Endothelial cell of umbilical vein (primary cell): ENCODE data around the gene DYRK4. TPM values are rescaled to one million over a fixed set of nuclear protein-coding genes. Genes with fewer than 3 reads are reported as not detected.

Experiments
- BruUV-seq: library from RNA; stranded (reverse); fragments of 400-500 nt; replicated peaks from 2 replicates; lab custom pipeline; 2021; lab: Mats Ljungman, UMichigan
- CTCF ChIA-PET: fragments of 300-600, 350-600 bp; sonication (Branson Sonifier 250); formaldehyde crosslinking; loops from one replicate; lab custom pipeline; 2021; ENCODE audit warnings: antibody characterized with exemption, inconsistent platforms; lab: Charles Lee
- POLR2A ChIA-PET: fragments of 300-600, 350-600 bp; sonication (Branson Sonifier 250); formaldehyde crosslinking; loops from one replicate; lab custom pipeline; 2021; ENCODE audit warnings: antibody characterized with exemption, inconsistent platforms; lab: Charles Lee
- DNase-seq: peaks from one replicate; pipeline ENCODE4 v3.0.0-alpha.2; 2011; ENCODE audit warnings: low read depth, low spot score
- FAIRE-seq: peaks from 2 replicates; lab custom pipeline; 2011; peaks lifted over from hg19 to GRCh38; lab: Jason Lieb, UNC
- H2AFZ ChIP-seq: 2 replicates; pipeline ENCODE4 v1.6.0; 2012; ENCODE audit warnings: low read depth, low read length, control low read depth, inconsistent platforms
- H3K27ac ChIP-seq: 2 replicates; pipeline ENCODE4 v1.5.1; 2011; ENCODE audit warnings: low read depth, mild to moderate bottlenecking, control low read depth, low read length, moderate library complexity; ENCODE audit not compliant: insufficient read depth
- H3K27me3 ChIP-seq, 2 experiments: 2 replicates each; pipeline versions ENCODE4 v1.6.0 to v1.6.1; 2011; ENCODE audit warnings: low read length in 2 of 2, mixed read lengths in 1 of 2; ENCODE audit not compliant: control insufficient read depth in 2 of 2, insufficient read depth in 2 of 2
- H3K36me3 ChIP-seq, 2 experiments: 2 replicates in 1 of 2; 3 replicates in 1 of 2; pipeline ENCODE4 v1.5.1; 2011; ENCODE audit warnings: low read length in 2 of 2, mild to moderate bottlenecking in 1 of 2, moderate library complexity in 1 of 2; ENCODE audit not compliant: control insufficient read depth in 2 of 2, insufficient read depth in 2 of 2; ENCODE audit errors: extremely low read depth in 1 of 2
- H3K4me1 ChIP-seq: 3 replicates; pipeline ENCODE4 v1.5.1; 2011; ENCODE audit warnings: mild to moderate bottlenecking, low read length; ENCODE audit not compliant: control insufficient read depth, insufficient read depth; ENCODE audit errors: extremely low read depth
- H3K4me2 ChIP-seq: 2 replicates; pipeline ENCODE4 v1.6.1; 2011; ENCODE audit warnings: low read length, control low read depth, mixed read lengths; ENCODE audit not compliant: insufficient read depth
- H3K4me3 ChIP-seq, 3 experiments: fragments of 200-600 bp in 1 of 3; sonication (generic), shearing (Covaris generic) in 1 of 3; replicated peaks in 1 of 3; 2 replicates each; pipeline ENCODE4 v1.5.1; 2011 to 2016; ENCODE audit warnings: control low read depth in 3 of 3, low read length in 3 of 3, mild to moderate bottlenecking in 2 of 3, inconsistent platforms in 1 of 3, low read depth in 1 of 3, moderate library complexity in 1 of 3; ENCODE audit not compliant: insufficient read depth in 1 of 3
- H3K79me2 ChIP-seq: 2 replicates; pipeline ENCODE4 v1.6.0; 2012; ENCODE audit warnings: low read length, inconsistent platforms; ENCODE audit not compliant: control insufficient read depth, insufficient read depth
- H3K9ac ChIP-seq: replicated peaks from 2 replicates; pipeline ENCODE3; 2011; ENCODE audit warnings: low read length, control low read depth; ENCODE audit not compliant: insufficient read depth; ENCODE audit errors: extremely low read depth
- H3K9me1 ChIP-seq: replicated peaks from 3 replicates; pipeline ENCODE4 v1.6.0; 2011; ENCODE audit warnings: mild to moderate bottlenecking, low read length; ENCODE audit not compliant: control insufficient read depth, insufficient read depth; ENCODE audit errors: extremely low read depth
- H3K9me3 ChIP-seq: replicated peaks from 2 replicates; pipeline ENCODE4 v1.5.1; 2012; ENCODE audit warnings: low read length, inconsistent platforms; ENCODE audit not compliant: control insufficient read depth, insufficient read depth
- H4K20me1 ChIP-seq: replicated peaks from 2 replicates; pipeline ENCODE3; 2011; ENCODE audit warnings: mild to moderate bottlenecking, low read length; ENCODE audit not compliant: control insufficient read depth, insufficient read depth; ENCODE audit errors: extremely low read depth
- EZH2 ChIP-seq: IDR thresholded peaks from 2 replicates; pipeline ENCODE4 v1.6.1; 2012; ENCODE audit warnings: borderline replicate concordance, low read depth, mild to moderate bottlenecking, moderate library complexity, low read length, inconsistent platforms; ENCODE audit not compliant: severe bottlenecking
- FOS ChIP-seq: IDR thresholded peaks from 2 replicates; pipeline ENCODE4 v1.6.1; 2011; ENCODE audit warnings: mild to moderate bottlenecking, low read length, moderate library complexity, borderline replicate concordance; ENCODE audit not compliant: insufficient read depth
- GATA2 ChIP-seq: IDR thresholded peaks from 2 replicates; pipeline ENCODE4 v1.7.0; 2011; ENCODE audit warnings: low read depth, mild to moderate bottlenecking, moderate library complexity, mixed read lengths, low read length; ENCODE audit not compliant: insufficient read length, insufficient read depth
- JUN ChIP-seq: IDR thresholded peaks from 2 replicates; pipeline ENCODE4 v1.6.1; 2011; ENCODE audit warnings: borderline replicate concordance, low read depth; ENCODE audit not compliant: insufficient read length, insufficient read depth
- MYC ChIP-seq: IDR thresholded peaks from one replicate; pipeline ENCODE4 v1.6.1; 2011; ENCODE audit warnings: mild to moderate bottlenecking, low read depth, low read length
- POLR2A ChIP-seq: IDR thresholded peaks from 2 replicates; pipeline ENCODE4 v1.6.1; 2012; ENCODE audit warnings: low read depth, mild to moderate bottlenecking, control low read depth, low read length
- POLR2AphosphoS5 ChIP-seq: IDR thresholded peaks from 2 replicates; pipeline ENCODE4 v1.6.1; 2012; ENCODE audit warnings: low read depth, mild to moderate bottlenecking, control low read depth, low read length, moderate library complexity; ENCODE audit not compliant: insufficient read depth
- dilution Hi-C: fragments of 300-500 bp; cut with MboI; formaldehyde crosslinking; loops from one replicate; pipeline ENCODE4 v1.15.0; 2019; ENCODE audit warnings: low sequenced_read_pairs; ENCODE audit not compliant: extremely low pct_ligation_motif_present
- intact Hi-C: fragments of 100-400 bp; cut with micrococcal nuclease; formaldehyde crosslinking; loops from one replicate; pipeline ENCODE4 v1.10.0; 2022
- polyA plus RNA-seq, 4 experiments: library from polyadenylated mRNA; depleted of rRNA in 3 of 4; stranded (reverse) in 3 of 4; unstranded in 1 of 4; fragments of >200 nt; gene quantifications; 2 replicates each; pipeline versions ENCODE4 v1.2.1 to v1.2.3, GENCODE V29; 2011 to 2012; ENCODE audit warnings: missing spikeins in 1 of 4
- total RNA-seq: library from RNA; stranded (reverse); gene quantifications from 2 replicates; pipeline ENCODE4 v1.2.3, GENCODE V29; 2021
- TF ChIP-seq, protein P1 (sequence below), 2 donors: IDR thresholded peaks; 1 replicate in 1 of 2; 2 replicates in 1 of 2; pipeline ENCODE4 v1.5.1; 2011; ENCODE audit warnings: low read length in 2 of 2, mild to moderate bottlenecking in 2 of 2, moderate library complexity in 2 of 2, control low read depth in 1 of 2, inconsistent platforms in 1 of 2, low read depth in 1 of 2; ENCODE audit not compliant: insufficient read depth in 1 of 2; ENCODE audit errors: extremely low read depth in 1 of 2
- TF ChIP-seq, protein P2 (sequence below): IDR thresholded peaks from 2 replicates; pipeline ENCODE4 v1.6.1; 2011; ENCODE audit not compliant: insufficient read depth, insufficient read length

The DYRK4 gene
- total and polyA plus RNA-seq, 2 donors (not counting 3 experiments of a cell fraction or from before 2014, with no cell fraction given): 38.7 to 45.4 TPM

DNA sequence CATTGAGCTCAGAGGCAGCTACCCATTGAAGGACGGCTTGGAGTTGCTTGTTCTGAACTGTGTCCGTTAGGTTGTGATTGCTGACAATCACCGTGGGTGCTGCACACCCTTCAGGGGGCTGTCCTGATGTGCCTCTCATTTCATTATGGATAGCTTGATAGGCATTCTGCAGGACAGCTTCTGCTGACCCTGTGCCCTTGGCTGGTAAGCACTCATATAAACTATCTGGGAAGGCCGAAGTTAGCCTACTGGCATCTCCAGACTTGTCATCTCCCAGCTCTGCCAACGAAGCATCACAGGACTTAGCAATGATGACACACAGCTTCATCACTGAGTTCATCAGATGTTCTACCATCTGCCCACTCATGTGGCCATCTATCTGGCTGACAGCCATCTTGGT, 64.5 kb downstream of the DYRK4 start:
- intact Hi-C loops (no loop called here), dilution Hi-C loops (no loop called here)
- Histone ChIP-seq H3K9ac (no peak overlapping the region), H3K79me2 (no peaks in the 10 kb centered on the region), H3K4me3 (no peak overlapping the region), H3K27ac (no peak overlapping the region), H2AFZ (no peak overlapping the region), H3K36me3 (no peaks in the 10 kb centered on the region), H3K9me1 (no peaks in the 10 kb centered on the region), H3K4me1 (no peaks in the 10 kb centered on the region), H3K4me2 (no peak overlapping the region), H4K20me1 (no peaks in the 10 kb centered on the region), H3K27me3 (peaks cover 4 to 6% of the 10 kb centered on the region in 2 experiments), H3K9me3 (no peaks in the 10 kb centered on the region)
- BruUV-seq: no TSS peak
- CTCF ChIA-PET: no interaction called here
- FAIRE-seq (no peak), DNase-seq (no peak)
- POLR2A ChIA-PET: no interaction called here
- TF ChIP-seq, protein P1, sequence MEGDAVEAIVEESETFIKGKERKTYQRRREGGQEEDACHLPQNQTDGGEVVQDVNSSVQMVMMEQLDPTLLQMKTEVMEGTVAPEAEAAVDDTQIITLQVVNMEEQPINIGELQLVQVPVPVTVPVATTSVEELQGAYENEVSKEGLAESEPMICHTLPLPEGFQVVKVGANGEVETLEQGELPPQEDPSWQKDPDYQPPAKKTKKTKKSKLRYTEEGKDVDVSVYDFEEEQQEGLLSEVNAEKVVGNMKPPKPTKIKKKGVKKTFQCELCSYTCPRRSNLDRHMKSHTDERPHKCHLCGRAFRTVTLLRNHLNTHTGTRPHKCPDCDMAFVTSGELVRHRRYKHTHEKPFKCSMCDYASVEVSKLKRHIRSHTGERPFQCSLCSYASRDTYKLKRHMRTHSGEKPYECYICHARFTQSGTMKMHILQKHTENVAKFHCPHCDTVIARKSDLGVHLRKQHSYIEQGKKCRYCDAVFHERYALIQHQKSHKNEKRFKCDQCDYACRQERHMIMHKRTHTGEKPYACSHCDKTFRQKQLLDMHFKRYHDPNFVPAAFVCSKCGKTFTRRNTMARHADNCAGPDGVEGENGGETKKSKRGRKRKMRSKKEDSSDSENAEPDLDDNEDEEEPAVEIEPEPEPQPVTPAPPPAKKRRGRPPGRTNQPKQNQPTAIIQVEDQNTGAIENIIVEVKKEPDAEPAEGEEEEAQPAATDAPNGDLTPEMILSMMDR (IDR thresholded peaks at IDR 0.05; ENCODE audit: extremely low read depth in 1 of 2, insufficient read depth in 1 of 2, low read depth in 1 of 2, low read length in 2 of 2): no peak
- no peak for TF ChIP-seq POLR2AphosphoS5
- no peak for TF ChIP-seq MYC
- TF ChIP-seq EZH2: no peak
- TF ChIP-seq, protein P2, sequence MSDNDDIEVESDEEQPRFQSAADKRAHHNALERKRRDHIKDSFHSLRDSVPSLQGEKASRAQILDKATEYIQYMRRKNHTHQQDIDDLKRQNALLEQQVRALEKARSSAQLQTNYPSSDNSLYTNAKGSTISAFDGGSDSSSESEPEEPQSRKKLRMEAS: no peak
- TF ChIP-seq FOS: no peak
- no peak for TF ChIP-seq GATA2
- TF ChIP-seq POLR2A: no peak
- no peak for TF ChIP-seq JUN
